Stimulated activated CD8-positive, alpha-beta memory T cell treated with anti-CD3 and anti-CD28 coated beads, Interleukin-4, amount 100 ng/mL, for 24 hours (primary cell): ENCODE measurements around the gene MIER2.
A peak's percentile ranks its signal among the peaks of the same experiment; 100 is the strongest.

Source experiments
- DNase-seq: peaks from one replicate; pipeline ENCODE4 v3.0.0-alpha.2; 2020; ENCODE audit warnings: low read depth

MIER2 gene

DNA sequence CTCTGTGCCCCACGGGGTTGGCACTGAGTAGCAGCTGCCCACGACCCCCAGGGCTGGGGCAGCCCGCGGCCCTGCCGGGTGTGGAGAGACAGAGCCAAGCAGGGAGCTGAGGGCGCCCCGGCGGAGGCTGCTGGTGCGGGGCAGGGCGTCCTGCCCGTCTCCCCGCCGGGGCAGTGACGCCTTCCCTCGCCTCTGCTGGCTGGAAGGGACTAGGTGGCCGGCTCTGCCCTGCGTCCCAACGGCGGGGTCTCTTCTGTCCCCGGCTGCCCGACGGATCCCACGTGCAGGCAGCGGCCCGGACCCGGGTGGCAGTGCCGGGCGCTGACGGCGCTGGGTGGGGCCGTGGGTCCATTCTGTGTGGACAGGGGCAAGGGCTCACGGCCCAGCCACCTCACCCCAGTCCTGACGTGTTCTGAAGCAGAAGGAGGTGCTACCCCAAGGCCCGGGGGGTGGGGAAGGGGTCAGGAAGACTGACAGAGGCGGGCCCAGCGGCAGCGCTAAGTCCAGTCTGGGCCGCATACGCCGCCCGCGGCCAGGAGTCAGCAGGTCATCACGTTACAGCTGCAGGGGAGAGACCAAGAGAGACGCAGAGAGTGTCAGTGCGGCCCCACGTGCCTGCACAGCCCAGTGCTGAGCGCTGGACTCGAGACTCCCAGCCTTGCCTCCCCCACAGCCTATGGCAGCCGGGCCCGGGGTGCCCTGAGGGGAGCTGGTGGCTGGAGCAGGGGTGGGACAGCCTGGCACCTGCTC lies 38.3 kb downstream of the MIER2 start:
- DNase-seq: no peak

DNA sequence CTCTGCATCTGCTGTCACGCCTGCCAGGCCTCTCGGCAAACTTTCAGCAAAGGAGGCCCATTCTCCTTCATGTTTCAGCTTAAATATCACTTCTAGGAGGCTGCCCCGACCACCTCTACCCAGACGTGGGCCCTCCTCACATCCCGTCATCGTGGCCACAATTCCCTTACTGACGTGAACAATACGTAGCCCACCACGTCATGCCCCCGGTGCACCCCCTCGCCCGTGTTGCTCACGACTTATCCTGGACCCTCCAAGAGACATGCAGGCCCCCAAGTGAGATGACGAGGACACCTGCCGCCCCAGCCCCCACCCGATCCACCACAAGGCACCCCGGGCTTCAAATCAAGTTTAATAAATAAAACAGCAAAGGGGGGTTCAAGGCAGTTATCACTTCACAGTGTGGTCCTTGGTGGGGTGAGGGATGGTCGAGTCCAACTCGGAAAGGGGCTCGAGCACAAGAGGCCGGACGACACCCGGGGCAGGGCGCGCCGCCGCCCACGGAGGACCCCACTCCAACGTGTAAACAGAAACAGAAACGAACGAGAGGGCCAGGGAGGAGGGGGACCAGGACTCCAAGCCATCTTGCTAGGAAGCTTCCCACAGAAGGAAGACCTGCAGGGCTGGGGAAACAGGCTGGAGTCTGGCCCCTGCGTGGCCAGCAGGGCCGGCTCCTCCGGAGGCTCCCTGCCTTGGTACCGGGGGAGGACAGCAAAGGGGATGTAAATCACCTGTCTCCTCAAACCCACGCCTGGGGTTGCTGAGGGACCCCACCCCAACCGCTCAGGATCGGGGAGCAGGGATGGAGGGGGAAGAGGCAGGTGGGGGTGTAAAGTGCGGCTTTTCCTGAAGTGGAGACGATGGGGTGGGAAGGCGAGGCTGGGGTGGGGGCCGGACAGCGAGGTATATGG lies 39.1 kb downstream of the MIER2 start:
- no peak for DNase-seq

GRCh38 chr19:296476-297225 lies 47.9 kb downstream of the MIER2 start:
- DNase-seq: no peak

- DNase-seq: no peak
Measured at GRCh38 chr19:295687-296370, 48.8 kb downstream of the MIER2 start.

- DNase-seq: peak; percentile 35
Measured at GRCh38 chr19:294946-295686, 49.5 kb downstream of the MIER2 start.

- no peak for DNase-seq
Measured at GRCh38 chr19:294341-294945, 50.2 kb downstream of the MIER2 start.

DNA sequence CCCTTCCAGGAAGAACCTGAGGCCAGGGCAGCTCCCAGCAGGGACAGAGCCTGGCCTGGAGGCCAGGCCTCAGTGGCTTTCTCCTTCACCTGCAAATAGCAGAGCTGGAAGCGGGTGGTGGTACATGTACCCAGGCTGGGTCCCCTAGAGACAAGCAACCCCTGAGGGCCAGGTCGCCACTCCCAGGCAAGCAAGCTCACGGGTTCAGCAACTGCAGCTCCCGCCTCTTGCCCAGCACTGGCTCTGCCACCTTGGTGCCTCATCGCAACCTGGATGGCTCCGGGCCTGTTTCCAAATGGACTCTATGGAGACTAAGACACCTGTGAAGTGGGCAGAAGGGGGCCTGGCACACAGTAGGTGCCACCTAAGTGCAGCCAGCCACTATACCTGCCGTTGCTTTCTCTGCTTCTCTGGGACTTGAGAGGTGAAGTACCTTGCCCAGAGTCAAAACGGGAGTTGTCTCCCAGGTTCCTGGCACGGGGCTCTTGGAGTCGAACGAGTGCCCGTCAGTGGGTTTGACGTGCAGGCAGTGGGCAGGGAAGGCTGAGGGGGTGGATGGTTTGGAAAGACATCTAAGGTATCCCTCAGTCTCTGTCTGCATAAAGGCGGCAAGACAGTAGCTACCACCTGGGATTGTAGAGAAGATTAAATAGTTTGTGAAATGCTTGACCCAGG lies 51.0 kb downstream of the MIER2 start:
- no peak for DNase-seq

DNA sequence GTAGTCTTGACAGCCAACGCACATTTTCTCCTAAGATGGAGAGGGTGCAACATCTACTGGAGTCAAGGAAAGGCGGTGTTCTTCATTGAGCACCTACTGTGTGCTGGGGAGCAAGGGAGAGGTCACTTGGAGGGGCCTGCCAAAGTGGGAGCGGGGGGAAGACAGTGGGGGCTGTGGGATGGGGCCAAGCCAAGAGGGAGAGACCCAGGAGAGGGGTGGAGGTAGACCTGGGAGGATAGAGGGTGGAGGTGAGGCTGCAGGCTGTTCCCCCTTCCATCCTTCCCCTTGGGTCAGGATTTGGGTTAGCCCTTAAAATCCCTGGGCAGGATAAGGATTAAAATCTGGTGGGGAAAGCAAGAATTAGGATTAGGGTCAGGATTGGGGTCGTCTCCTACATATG lies 51.6 kb downstream of the MIER2 start:
- no peak for DNase-seq

DNA sequence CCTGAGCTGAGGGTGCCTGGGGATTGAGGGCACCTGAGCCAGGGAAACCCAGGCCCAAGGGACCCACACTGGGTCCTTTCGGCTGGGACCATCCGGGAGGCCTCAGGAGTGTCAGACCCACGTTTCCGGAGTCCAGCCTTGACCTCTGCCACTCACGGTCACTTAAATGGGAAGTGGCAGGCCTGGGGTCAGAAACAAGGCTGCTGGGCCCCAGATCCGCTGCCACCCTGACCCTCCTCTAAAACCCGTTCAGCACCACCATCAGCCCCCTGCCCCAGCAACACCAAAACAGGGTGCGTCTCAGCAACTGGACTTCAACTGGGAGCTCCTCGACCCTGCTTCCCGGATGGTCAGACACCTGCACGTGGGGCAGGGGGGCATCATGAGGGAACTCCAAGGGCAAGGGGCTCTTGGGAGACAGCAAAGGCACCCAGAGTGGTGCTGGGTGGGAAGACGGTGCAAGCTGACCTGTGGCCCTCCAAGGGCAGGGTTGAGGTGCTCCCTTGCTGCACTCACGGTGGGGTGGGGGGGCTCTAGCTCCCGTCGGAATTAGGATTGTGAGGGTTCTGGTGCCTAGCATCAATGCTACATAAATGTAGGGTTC lies 52.2 kb downstream of the MIER2 start:
- no peak for DNase-seq

DNA sequence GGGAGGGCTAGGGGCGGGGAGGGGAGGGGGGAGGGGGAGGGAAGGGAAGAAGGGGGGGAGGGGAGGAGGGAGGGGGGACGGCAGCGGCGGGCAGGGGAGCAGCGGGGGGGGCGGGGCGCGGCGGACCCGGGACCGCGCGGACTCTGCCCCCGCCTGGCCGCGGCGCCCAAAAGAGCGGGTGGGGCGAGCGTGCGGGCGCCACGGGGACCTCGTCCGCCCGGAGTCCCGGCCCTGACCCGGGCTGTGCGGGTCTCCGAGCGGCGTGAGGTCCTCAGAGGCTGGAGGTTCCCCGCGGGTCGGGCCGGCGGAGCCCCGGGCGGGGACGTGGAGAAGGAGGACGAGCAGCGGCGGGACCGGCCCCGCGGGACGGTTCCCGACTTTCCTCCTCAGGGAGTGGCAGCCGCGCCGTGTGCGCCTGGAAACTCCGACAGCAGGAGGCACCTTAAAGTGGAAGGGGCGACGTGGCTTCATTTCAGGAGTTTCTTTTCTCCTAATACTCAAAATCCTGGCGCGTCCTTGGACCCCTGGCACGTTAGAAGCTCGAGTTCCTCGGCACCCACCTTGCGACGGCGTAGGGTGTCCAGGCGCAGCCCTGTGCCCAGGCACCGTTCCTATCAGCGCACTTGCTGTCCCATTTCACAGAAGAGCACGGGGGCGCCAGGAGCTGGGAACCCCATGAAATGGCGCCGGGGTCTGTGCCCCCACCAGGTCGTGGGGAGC lies 52.9 kb downstream of the MIER2 start:
- no peak for DNase-seq

DNA sequence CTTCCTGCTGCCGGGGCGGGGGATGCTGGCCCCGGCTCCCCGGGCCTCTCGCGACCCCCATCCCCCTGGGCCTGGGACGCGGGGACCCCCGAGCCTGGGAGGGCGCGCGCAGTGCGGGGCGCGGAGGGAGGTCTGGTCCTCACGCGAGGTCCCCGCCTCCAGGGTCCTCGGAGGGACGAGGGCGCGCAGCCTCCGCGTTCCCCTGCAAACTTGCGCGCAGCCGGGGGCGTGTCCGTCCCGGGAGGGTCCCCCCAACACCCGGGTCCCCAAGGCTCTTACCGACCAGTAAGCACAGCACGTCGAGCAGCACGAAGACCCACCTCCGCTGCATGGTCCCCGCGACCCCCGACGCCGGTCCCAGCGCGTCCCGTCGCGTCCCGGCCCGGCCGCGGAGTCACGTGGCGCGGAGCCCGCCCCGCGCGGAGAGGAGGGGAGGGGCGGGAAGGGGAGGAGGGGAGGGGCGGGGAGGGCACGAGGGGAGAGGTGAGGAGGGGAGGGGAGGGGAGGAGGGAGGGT lies 53.5 kb downstream of the MIER2 start, which contains the start of gene PLPP2:
Gene PLPP2 (minus strand): TSS at position 398 of the 516 bp plus-strand sequence. CDS start 67 bp downstream, at position 331.
- no peak for DNase-seq

DNA sequence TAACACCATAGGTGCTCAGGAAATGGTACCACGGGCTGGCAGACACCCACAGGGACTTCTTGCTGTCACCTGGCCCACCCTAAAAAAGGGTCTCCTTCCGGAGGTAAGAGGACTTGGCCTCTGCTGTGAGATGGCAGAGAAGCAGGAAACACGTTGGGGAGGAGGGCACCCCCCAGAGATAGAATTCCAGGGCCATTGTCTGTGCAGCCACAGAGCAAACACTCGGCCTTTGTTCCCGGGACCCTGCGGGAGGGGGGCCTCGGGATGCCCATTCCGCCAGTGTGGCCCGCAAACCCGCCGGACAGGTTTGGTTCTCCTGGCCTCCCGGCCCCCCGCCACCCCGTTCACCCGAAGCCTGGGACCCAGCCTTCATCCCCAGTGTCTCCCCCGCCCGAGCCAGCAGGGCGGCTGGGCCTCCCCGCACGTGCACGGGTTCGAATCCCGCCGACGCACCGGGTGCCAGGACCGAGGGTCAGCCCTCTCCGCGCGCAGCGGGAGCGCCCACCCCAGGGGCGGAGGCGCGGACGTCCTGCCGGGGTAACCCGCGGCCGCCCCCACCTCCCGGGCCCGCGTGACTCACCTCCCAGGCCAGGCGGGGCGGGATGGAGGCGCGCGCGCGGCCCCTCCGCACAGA lies 54.1 kb downstream of the MIER2 start:
- no peak for DNase-seq

DNA sequence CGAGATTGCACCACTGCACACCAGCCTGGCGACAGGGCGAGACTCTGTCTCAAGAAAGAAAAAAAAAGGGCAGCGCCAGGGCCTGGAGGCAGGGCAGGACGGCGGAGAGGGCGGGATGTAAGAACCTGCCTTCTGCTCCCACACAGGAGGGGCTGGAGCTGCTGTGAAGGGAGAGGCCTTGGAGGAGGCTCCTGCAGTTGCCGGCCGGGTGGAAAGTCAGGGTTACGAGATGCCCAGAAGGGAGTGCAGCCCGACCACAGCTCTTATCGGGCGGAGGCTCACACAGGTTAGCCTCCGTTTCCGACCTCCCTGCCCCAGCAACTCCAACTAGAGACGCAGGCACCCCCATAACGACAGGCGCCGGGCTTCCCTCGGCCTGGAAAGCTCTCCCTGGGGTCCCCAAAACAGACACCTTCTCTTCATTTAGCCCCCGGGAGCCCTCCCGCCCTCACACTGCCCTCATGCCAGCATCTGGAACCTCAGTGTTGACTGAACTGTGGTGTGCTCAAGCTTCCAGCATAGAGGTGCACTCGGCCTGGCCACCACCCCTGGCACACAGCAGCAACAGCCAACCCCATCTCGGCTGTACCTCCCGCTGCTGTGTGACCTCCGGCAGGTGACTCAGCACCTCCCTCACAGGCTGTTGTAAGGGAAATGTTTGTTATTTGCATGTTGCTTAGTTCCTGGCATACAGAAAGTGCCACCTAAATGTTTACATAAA lies 54.8 kb downstream of the MIER2 start:
- DNase-seq: no peak

- no peak for DNase-seq
Measured at GRCh38 chr19:288911-289310, 55.7 kb downstream of the MIER2 start.

DNA sequence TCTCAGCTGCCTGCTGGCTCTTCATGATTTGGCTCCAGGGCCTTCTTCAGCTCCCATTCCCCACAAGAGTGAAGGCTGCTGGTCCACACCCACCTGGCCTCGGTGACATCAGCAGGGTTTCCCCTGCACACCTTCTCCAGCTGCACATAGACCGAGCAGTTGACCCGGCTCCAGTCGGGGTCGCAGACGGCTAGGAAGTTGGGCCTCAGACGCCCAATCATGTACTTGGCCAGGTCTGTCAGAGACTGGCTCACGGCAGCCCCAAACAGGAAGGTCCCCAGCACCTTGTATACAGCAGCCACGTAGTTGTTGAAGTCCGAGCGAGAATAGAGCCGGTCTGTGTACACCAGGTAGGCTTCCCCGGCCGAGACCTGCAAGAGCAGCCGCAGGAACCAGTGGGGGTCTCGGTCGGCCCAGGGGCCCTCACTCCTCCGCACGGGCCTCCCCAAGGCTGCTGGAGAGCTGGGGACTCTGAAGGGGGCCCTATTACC lies 57.2 kb downstream of the MIER2 start:
- DNase-seq: no peak

DNA sequence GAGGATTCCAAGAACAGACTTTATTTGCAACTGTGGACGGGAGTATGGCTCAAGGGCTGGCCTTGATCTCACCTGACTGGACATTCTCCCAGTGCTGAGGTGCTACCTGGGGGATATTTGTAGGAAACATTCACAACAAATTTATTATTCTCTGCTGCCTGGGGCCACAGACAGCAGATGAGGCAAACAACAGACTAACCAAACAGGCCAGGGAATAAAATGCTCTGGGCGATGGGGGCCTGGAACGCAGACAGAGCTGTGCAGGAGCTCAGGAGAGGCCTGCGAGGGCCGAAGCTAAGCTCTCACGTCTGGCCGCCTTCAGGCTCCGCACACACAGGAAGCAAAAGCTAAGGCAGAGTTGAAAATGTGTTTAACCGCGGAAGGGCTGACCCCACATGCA lies 61.2 kb downstream of the MIER2 start:
- no peak for DNase-seq

DNA sequence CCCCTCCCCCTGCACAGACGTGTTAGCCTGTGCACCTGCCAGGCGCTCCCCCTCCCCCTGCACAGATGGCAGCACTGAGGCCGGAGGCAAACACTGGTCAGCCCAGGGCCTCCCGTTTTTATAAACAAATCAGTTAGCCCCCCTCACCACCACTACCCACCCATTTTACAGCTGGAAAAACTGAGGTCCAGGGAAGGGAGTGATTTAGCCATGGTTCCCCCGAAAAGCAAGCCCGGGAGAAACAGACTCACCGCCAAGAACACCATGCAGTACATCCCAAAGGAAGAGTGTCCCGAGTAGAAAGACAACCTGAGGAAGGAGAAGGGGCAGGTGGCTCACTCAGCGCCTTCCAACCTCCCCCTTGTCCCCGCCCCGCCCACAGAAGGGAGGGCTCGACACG lies 62.1 kb downstream of the MIER2 start:
- DNase-seq: no peak
